ENCODE data around the gene RAB7B. TPM values are rescaled to one million over a fixed set of nuclear protein-coding genes. Genes with fewer than 3 reads are reported as not detected.

The RAB7B gene
- total RNA-seq, 4 donors from 2014 or later: 0.27 to 0.32 TPM; not detected in 2

- no peaks in the 10 kb centered on the region for H3K27me3 ChIP-seq
- DNase-seq: no peak
- H3K27ac ChIP-seq: no peak overlapping the region
- no peak overlapping the region for H3K4me3 ChIP-seq
- intact Hi-C loops (cut with DNase I; ENCODE audit: low total_unique reads): no loop called here
- no peaks in the 10 kb centered on the region for H3K9me3 ChIP-seq
- 86 to 96% methylated on average over 1 of the region's 1 CpG for WGBS, 2 donors (ENCODE audit: low coverage in 1 of 2)
- H3K4me1 ChIP-seq: no peaks in the 10 kb centered on the region
- no peaks in the 10 kb centered on the region for H3K36me3 ChIP-seq
- TF ChIP-seq POLR2A (IDR thresholded peaks at IDR 0.05): no peak
- no peak for TF ChIP-seq POLR2AphosphoS5 (IDR thresholded peaks at IDR 0.05)
- TF ChIP-seq EP300 (IDR thresholded peaks at IDR 0.05; ENCODE audit: low read depth): no peak
- TF ChIP-seq CTCF (IDR thresholded peaks at IDR 0.05): no peak
- in situ Hi-C loops (cut with MboI; ENCODE audit: low pct_ligation_motif_present in 1 of 4, low pct_unique_long_range_greater_than_20kb in 1 of 4, low sequenced_read_pairs in 3 of 4): loop anchor here in 3 of 4 donors (5.0 to 25.0 kb wide), 3 partner anchors 126 to 186 kb away; partner anchors contain the start of gene AVPR1B (in 1 of the 3)
Observed at GRCh38 chr1:205981257-205981656, 21.9 kb downstream of the RAB7B start.

GRCh38 chr1:205980237-205980870, 22.8 kb downstream of the RAB7B start:
- Histone ChIP-seq H3K27me3 (no peaks in the 10 kb centered on the region), H3K36me3 (no peaks in the 10 kb centered on the region), H3K9me3 (no peaks in the 10 kb centered on the region), H3K27ac (no peak overlapping the region), H3K4me1 (no peaks in the 10 kb centered on the region), H3K4me3 (no peak overlapping the region)
- in situ Hi-C loops (cut with MboI; ENCODE audit: low pct_ligation_motif_present in 1 of 4, low pct_unique_long_range_greater_than_20kb in 1 of 4, low sequenced_read_pairs in 3 of 4): loop anchor here in 3 of 4 donors (5.0 to 25.0 kb wide), 3 partner anchors 127 to 186 kb away; partner anchors contain the start of gene AVPR1B (in 1 of the 3)
- DNase-seq: no peak
- TF ChIP-seq CTCF (IDR thresholded peaks at IDR 0.05) (no peak), EP300 (IDR thresholded peaks at IDR 0.05; ENCODE audit: low read depth) (no peak), POLR2A (IDR thresholded peaks at IDR 0.05) (no peak), POLR2AphosphoS5 (IDR thresholded peaks at IDR 0.05) (no peak)
- intact Hi-C loops (cut with DNase I; ENCODE audit: low total_unique reads): no loop called here
- WGBS, 2 donors (ENCODE audit: low coverage in 1 of 2): 77% methylated on average over 3 of the region's 3 CpGs; no CpG with 5 or more reads in 1 of the 2 donors

- Histone ChIP-seq H3K9me3 (no peaks in the 10 kb centered on the region), H3K4me1 (no peaks in the 10 kb centered on the region), H3K27ac (no peak overlapping the region), H3K4me3 (no peak overlapping the region), H3K36me3 (no peaks in the 10 kb centered on the region), H3K27me3 (no peaks in the 10 kb centered on the region)
- 86% methylated on average over 6 of the region's 6 CpGs; no CpG with 5 or more reads in 1 of the 2 donors for WGBS, 2 donors (ENCODE audit: low coverage in 1 of 2)
- no peak for DNase-seq
- TF ChIP-seq CTCF (IDR thresholded peaks at IDR 0.05) (no peak), POLR2A (IDR thresholded peaks at IDR 0.05) (no peak), EP300 (IDR thresholded peaks at IDR 0.05; ENCODE audit: low read depth) (no peak), POLR2AphosphoS5 (IDR thresholded peaks at IDR 0.05) (no peak)
- intact Hi-C loops (cut with DNase I; ENCODE audit: low total_unique reads): loop anchor here (5.0 kb wide), 1 partner anchor 62 kb away; no protein-coding TSS in a partner anchor
- in situ Hi-C loops (cut with MboI; ENCODE audit: low pct_ligation_motif_present in 1 of 4, low pct_unique_long_range_greater_than_20kb in 1 of 4, low sequenced_read_pairs in 3 of 4): loop anchor here in 1 of 4 donors (25.0 kb wide), 1 partner anchor 133 kb away; the partner anchor contains the start of gene AVPR1B
Observed at GRCh38 chr1:205979301-205979700, 23.9 kb downstream of the RAB7B start.

- DNase-seq: no peak
- H3K4me3 ChIP-seq: no peak overlapping the region
- 82% methylated on average over 7 of the region's 7 CpGs; no CpG with 5 or more reads in 1 of the 2 donors for WGBS, 2 donors (ENCODE audit: low coverage in 1 of 2)
- H3K9me3 ChIP-seq: no peaks in the 10 kb centered on the region
- no peaks in the 10 kb centered on the region for H3K36me3 ChIP-seq
- H3K27ac ChIP-seq: no peak overlapping the region
- no peaks in the 10 kb centered on the region for H3K27me3 ChIP-seq
- H3K4me1 ChIP-seq: no peaks in the 10 kb centered on the region
- TF ChIP-seq CTCF (IDR thresholded peaks at IDR 0.05): no peak
- no peak for TF ChIP-seq POLR2A (IDR thresholded peaks at IDR 0.05)
- no peak for TF ChIP-seq EP300 (IDR thresholded peaks at IDR 0.05; ENCODE audit: low read depth)
- no peak for TF ChIP-seq POLR2AphosphoS5 (IDR thresholded peaks at IDR 0.05)
- in situ Hi-C loops (cut with MboI; ENCODE audit: low pct_ligation_motif_present in 1 of 4, low pct_unique_long_range_greater_than_20kb in 1 of 4, low sequenced_read_pairs in 3 of 4) (loop anchor here in 1 of 4 donors (25.0 kb wide), 1 partner anchor 134 kb away; the partner anchor contains the start of gene AVPR1B), intact Hi-C loops (cut with DNase I; ENCODE audit: low total_unique reads) (loop anchor here (5.0 kb wide), 1 partner anchor 61 kb away; no protein-coding TSS in a partner anchor)
Observed at GRCh38 chr1:205978676-205979075, 24.5 kb downstream of the RAB7B start.
